ENCODE data around the gene POC1B. TPM values are rescaled to one million over a fixed set of nuclear protein-coding genes. Genes with fewer than 3 reads are reported as not detected.

POC1B gene
- total RNA-seq, 1 experiment from 2014 or later: 19.4 TPM

GRCh38 chr12:89497467-89497866 is 28.4 kb downstream of the POC1B start:
- no peak for DNase-seq (ENCODE audit: low read depth)

GRCh38 chr12:89497005-89497404 is 28.8 kb downstream of the POC1B start:
- no peak for DNase-seq (ENCODE audit: low read depth)

GRCh38 chr12:89494411-89495231 is 31.2 kb downstream of the POC1B start:
- DNase-seq (ENCODE audit: low read depth): peak; percentile 45

GRCh38 chr12:89493670-89494302 is 32.1 kb downstream of the POC1B start:
- DNase-seq (ENCODE audit: low read depth): no peak

GRCh38 chr12:89492883-89493282 is 33.0 kb downstream of the POC1B start:
- no peak for DNase-seq (ENCODE audit: low read depth)

- DNase-seq (ENCODE audit: low read depth): no peak
These were observed 34.9 kb downstream of the POC1B start for GRCh38 chr12:89490922-89491321.

GRCh38 chr12:89486264-89486663 is 39.6 kb downstream of the POC1B start:
- DNase-seq (ENCODE audit: low read depth): no peak

- no peak for DNase-seq (ENCODE audit: low read depth)
These were observed 41.4 kb downstream of the POC1B start for GRCh38 chr12:89484470-89484869.

- DNase-seq (ENCODE audit: low read depth): no peak
These were observed 44.5 kb downstream of the POC1B start for GRCh38 chr12:89481213-89481914.

GRCh38 chr12:89479982-89480381 is 45.9 kb downstream of the POC1B start:
- DNase-seq (ENCODE audit: low read depth): no peak

GRCh38 chr12:89477633-89478279 is 48.1 kb downstream of the POC1B start:
- no peak for DNase-seq (ENCODE audit: low read depth)

GRCh38 chr12:89476904-89477595 is 48.8 kb downstream of the POC1B start:
- no peak for DNase-seq (ENCODE audit: low read depth)

- no peak for DNase-seq (ENCODE audit: low read depth)
These were observed 49.6 kb downstream of the POC1B start for GRCh38 chr12:89476232-89476631.

- no peak for DNase-seq (ENCODE audit: low read depth)
These were observed 50.5 kb downstream of the POC1B start for GRCh38 chr12:89475203-89475990.

- DNase-seq (ENCODE audit: low read depth): no peak
These were observed 51.2 kb downstream of the POC1B start for GRCh38 chr12:89474615-89475014.

GRCh38 chr12:89472508-89472907 is 53.3 kb downstream of the POC1B start:
- peak; percentile 48 for DNase-seq (ENCODE audit: low read depth)

- DNase-seq (ENCODE audit: low read depth): peak; percentile 39
These were observed 54.9 kb downstream of the POC1B start for GRCh38 chr12:89470741-89471509.

- DNase-seq (ENCODE audit: low read depth): peak; percentile 75
These were observed 56.5 kb downstream of the POC1B start for GRCh38 chr12:89469361-89469760.

- DNase-seq (ENCODE audit: low read depth): no peak
These were observed 57.1 kb downstream of the POC1B start for GRCh38 chr12:89468648-89469326.

Data from M059J (cell line).